AG08395 (cell line): ENCODE data around the gene TSC22D3.
"Not testable (repeated sequence)": the region's sequence is repeated elsewhere in the genome, so short reads cannot be mapped to it uniquely, and the experiment has no call there.

Experiments used
- DNase-seq: peaks from one replicate; pipeline ENCODE4 v3.0.0; 2012; ENCODE audit warnings: mixed read lengths, low spot score

TSC22D3 gene

GRCh38 chrX:107712231-107713202, 63.1 kb downstream of the TSC22D3 start:
- no peak for DNase-seq

GRCh38 chrX:107711521-107712181, 63.9 kb downstream of the TSC22D3 start:
- DNase-seq = no peak

GRCh38 chrX:107710617-107711391, 64.8 kb downstream of the TSC22D3 start:
- peak; percentile 85 for DNase-seq

GRCh38 chrX:107709266-107709806, 66.3 kb downstream of the TSC22D3 start:
- no peak for DNase-seq

GRCh38 chrX:107708762-107709161, 66.8 kb downstream of the TSC22D3 start:
- no peak for DNase-seq

GRCh38 chrX:107707866-107708265, 67.7 kb downstream of the TSC22D3 start:
- DNase-seq = no peak

GRCh38 chrX:107706309-107706708, 69.3 kb downstream of the TSC22D3 start:
- DNase-seq = no peak

- no peak for DNase-seq
Measured at GRCh38 chrX:107704587-107704986, 71.0 kb downstream of the TSC22D3 start.

GRCh38 chrX:107704181-107704580, 71.4 kb downstream of the TSC22D3 start:
- DNase-seq = no peak

- DNase-seq = no peak
Measured at GRCh38 chrX:107701493-107702121, 74.0 kb downstream of the TSC22D3 start.

- DNase-seq = no peak
Measured at GRCh38 chrX:107700790-107701189, 74.8 kb downstream of the TSC22D3 start.

- peak; percentile 31 for DNase-seq
Measured at GRCh38 chrX:107700317-107700774, 75.2 kb downstream of the TSC22D3 start.

GRCh38 chrX:107699616-107700015, 76.0 kb downstream of the TSC22D3 start:
- DNase-seq = no peak

- DNase-seq = no peak
Measured at GRCh38 chrX:107691024-107691448, 84.6 kb downstream of the TSC22D3 start.

- DNase-seq = no peak
Measured at GRCh38 chrX:107687445-107687844, 88.1 kb downstream of the TSC22D3 start.

- no peak for DNase-seq
Measured at GRCh38 chrX:107686792-107687191, 88.8 kb downstream of the TSC22D3 start.

- no peak for DNase-seq
Measured at GRCh38 chrX:107686026-107686425, 89.6 kb downstream of the TSC22D3 start.

GRCh38 chrX:107685586-107685985, 90.0 kb downstream of the TSC22D3 start:
- DNase-seq = not testable (repeated sequence)

- DNase-seq = no peak
Measured at GRCh38 chrX:107684956-107685385, 90.6 kb downstream of the TSC22D3 start.

GRCh38 chrX:107683931-107684330, 91.7 kb downstream of the TSC22D3 start:
- DNase-seq = no peak

GRCh38 chrX:107683124-107683895, 92.3 kb downstream of the TSC22D3 start:
- DNase-seq = no peak
